SK-N-SH treated with all-trans-retinoic acid at 6 μM for 48 hours (cell line): ENCODE data around the gene DNAH2.

Experiments
- ATAC-seq: fragments of 200-7000 bp; cut with Tn5 transposase; 3 replicates; pipeline ENCODE4 v1.9.1; 2020; ENCODE audit warnings: mild to moderate bottlenecking, moderate library complexity
- ARNTL ChIP-seq: fragments of 450-650 bp; formaldehyde crosslinking; IDR thresholded peaks from 2 replicates; pipeline ENCODE4 v1.5.0; 2020; ENCODE audit warnings: low read depth, mild to moderate bottlenecking, moderate library complexity, borderline replicate concordance
- CSDC2 ChIP-seq: fragments of 250-450 bp; sonication (Bioruptor Pico); IDR thresholded peaks from 2 replicates; pipeline ENCODE4 v1.5.0; 2020; ENCODE audit warnings: mild to moderate bottlenecking, moderate library complexity
- ESRRG ChIP-seq: fragments of 250-450 bp; sonication (Bioruptor Pico); IDR thresholded peaks from 2 replicates; pipeline ENCODE4 v1.6.1; 2021; ENCODE audit warnings: mild to moderate bottlenecking
- GLIS3 ChIP-seq: fragments of 250-450 bp; sonication (Bioruptor Pico); IDR thresholded peaks from 2 replicates; pipeline ENCODE4 v1.5.0; 2020; ENCODE audit warnings: mild to moderate bottlenecking, moderate library complexity
- ISL1 ChIP-seq: fragments of 250-450 bp; sonication (Bioruptor Pico); IDR thresholded peaks from 2 replicates; pipeline ENCODE4 v2.1.2; 2022; ENCODE audit warnings: mild to moderate bottlenecking, moderate library complexity
- OSR1 ChIP-seq: fragments of 250-450 bp; sonication (Bioruptor Pico); IDR thresholded peaks from 2 replicates; pipeline ENCODE4 v1.8.0; 2022; ENCODE audit warnings: moderate library complexity, mild to moderate bottlenecking, inconsistent platforms
- PPARA ChIP-seq: fragments of 250-450 bp; sonication (Bioruptor Pico); IDR thresholded peaks from 2 replicates; pipeline ENCODE4 v1.5.0; 2020; ENCODE audit warnings: mild to moderate bottlenecking, borderline replicate concordance
- RARB ChIP-seq: fragments of 250-450 bp; sonication (Bioruptor Pico); IDR thresholded peaks from 2 replicates; pipeline ENCODE4 v1.8.0; 2021; ENCODE audit warnings: mild to moderate bottlenecking, moderate library complexity
- SNAI2 ChIP-seq: fragments of 250-450 bp; sonication (Bioruptor Pico); IDR thresholded peaks from 2 replicates; pipeline ENCODE4 v1.5.0; 2020; ENCODE audit warnings: mild to moderate bottlenecking, moderate library complexity
- TOX ChIP-seq: fragments of 250-450 bp; sonication (Bioruptor Pico); IDR thresholded peaks from 2 replicates; pipeline ENCODE4 v1.8.0; 2021; ENCODE audit warnings: mild to moderate bottlenecking, moderate library complexity, borderline replicate concordance
- ZFP3 ChIP-seq: fragments of 250-450 bp; sonication (Bioruptor Pico); IDR thresholded peaks from 2 replicates; pipeline ENCODE4 v1.5.0; 2020; ENCODE audit warnings: mild to moderate bottlenecking, moderate library complexity
- ZFP30 ChIP-seq: fragments of 450-650 bp; formaldehyde crosslinking; IDR thresholded peaks from 2 replicates; pipeline ENCODE4 v1.5.0; 2022; ENCODE audit warnings: mild to moderate bottlenecking, moderate library complexity
- ZNF565 ChIP-seq: fragments of 450-650 bp; formaldehyde crosslinking; conservative IDR thresholded peaks from 2 replicates; pipeline ENCODE4 v1.5.0; 2020; ENCODE audit warnings: low read depth, mild to moderate bottlenecking, moderate library complexity
- ZNF70 ChIP-seq: fragments of 450-650 bp; formaldehyde crosslinking; IDR thresholded peaks from 2 replicates; pipeline ENCODE4 v1.5.0; 2020; ENCODE audit warnings: mild to moderate bottlenecking, moderate library complexity
- ZNF8 ChIP-seq: fragments of 450-650 bp; formaldehyde crosslinking; IDR thresholded peaks from 2 replicates; pipeline ENCODE4 v1.5.0; 2020; ENCODE audit warnings: mild to moderate bottlenecking, moderate library complexity
- TF ChIP-seq, protein P1 (sequence below): fragments of 250-450 bp; sonication (Bioruptor Pico); IDR thresholded peaks from 2 replicates; pipeline ENCODE4 v1.5.1; 2021; ENCODE audit warnings: mild to moderate bottlenecking, moderate library complexity
- TF ChIP-seq, protein P2 (sequence below): fragments of 250-450 bp; sonication (Bioruptor Pico); IDR thresholded peaks from 2 replicates; pipeline ENCODE4 v1.5.0; 2020; ENCODE audit warnings: mild to moderate bottlenecking, moderate library complexity
- TF ChIP-seq, protein P3 (sequence below): fragments of 250-450 bp; sonication (Bioruptor Pico); IDR thresholded peaks from 2 replicates; pipeline ENCODE4 v1.5.1; 2020; ENCODE audit warnings: low read depth, mild to moderate bottlenecking, moderate library complexity
- TF ChIP-seq, protein P4 (sequence below): fragments of 250-450 bp; sonication (Bioruptor Pico); IDR thresholded peaks from 2 replicates; pipeline ENCODE4 v1.8.0; 2021; ENCODE audit warnings: low read depth, mild to moderate bottlenecking, moderate library complexity, borderline replicate concordance
- TF ChIP-seq, protein P5 (sequence below): fragments of 250-450 bp; sonication (Bioruptor Pico); IDR thresholded peaks from 2 replicates; pipeline ENCODE4 v1.8.0; 2020; ENCODE audit warnings: mild to moderate bottlenecking, moderate library complexity, borderline replicate concordance

DNAH2 gene

DNA sequence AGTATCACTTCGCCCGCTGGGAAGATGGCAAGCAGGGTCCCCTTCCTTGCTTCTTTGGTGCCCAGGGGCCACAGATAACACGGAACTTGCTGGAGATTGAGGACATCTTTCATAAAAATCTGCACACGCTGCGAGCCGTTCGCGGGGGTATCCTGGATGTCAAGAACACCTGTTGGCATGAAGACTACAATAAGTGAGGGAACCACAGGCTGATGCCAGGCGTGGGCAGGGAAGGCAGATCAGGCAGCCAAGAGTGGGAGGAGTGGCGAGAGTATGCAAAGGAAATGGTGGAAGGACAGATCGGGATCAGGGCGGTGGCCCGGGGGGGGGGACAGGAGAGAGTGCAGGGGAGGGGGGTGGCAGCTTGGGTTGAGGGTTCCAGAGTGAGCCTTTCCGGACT is 22.2 kb downstream of the DNAH2 start:
- ATAC-seq, result no peak
- no peak for TF ChIP-seq ISL1 (CRISPR knock-in tag)
- no peak for TF ChIP-seq OSR1
- TF ChIP-seq ZNF565 (CRISPR knock-in tag), result no peak
- TF ChIP-seq GLIS3 (CRISPR knock-in tag), result no peak
- TF ChIP-seq ZNF70 (CRISPR knock-in tag), result no peak
- TF ChIP-seq CSDC2 (CRISPR knock-in tag), result no peak
- TF ChIP-seq RARB (CRISPR knock-in tag), result no peak
- no peak for TF ChIP-seq TOX (CRISPR knock-in tag)
- no peak for TF ChIP-seq ZFP30
- no peak for TF ChIP-seq SNAI2 (CRISPR knock-in tag)
- TF ChIP-seq ESRRG (CRISPR knock-in tag), result no peak

DNA sequence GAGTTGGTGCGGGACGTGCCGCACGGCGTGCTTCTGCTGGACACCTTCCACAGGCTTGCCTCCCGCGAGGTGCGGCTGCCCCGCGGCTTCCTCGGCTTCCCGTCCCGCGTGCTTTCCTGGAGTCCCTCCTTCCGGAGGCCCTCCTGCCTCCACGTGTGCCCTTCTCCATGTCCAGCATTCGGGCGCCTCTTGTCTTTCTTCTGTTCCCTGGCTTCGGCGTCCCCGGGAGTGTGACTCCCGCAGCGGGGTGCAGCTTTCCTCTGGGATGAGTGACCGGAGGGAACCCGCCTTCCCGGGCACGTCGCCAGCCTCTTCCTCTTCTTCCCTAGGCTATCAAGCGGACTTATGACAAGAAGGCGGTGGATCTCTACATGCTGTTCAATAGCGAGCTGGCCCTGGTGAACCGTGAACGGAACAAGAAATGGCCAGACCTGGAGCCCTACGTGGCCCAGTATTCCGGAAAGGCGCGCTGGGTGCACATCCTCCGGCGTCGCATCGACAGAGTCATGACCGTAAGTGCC is 23.0 kb downstream of the DNAH2 start:
- no peak for TF ChIP-seq CSDC2 (CRISPR knock-in tag)
- TF ChIP-seq, protein P1, sequence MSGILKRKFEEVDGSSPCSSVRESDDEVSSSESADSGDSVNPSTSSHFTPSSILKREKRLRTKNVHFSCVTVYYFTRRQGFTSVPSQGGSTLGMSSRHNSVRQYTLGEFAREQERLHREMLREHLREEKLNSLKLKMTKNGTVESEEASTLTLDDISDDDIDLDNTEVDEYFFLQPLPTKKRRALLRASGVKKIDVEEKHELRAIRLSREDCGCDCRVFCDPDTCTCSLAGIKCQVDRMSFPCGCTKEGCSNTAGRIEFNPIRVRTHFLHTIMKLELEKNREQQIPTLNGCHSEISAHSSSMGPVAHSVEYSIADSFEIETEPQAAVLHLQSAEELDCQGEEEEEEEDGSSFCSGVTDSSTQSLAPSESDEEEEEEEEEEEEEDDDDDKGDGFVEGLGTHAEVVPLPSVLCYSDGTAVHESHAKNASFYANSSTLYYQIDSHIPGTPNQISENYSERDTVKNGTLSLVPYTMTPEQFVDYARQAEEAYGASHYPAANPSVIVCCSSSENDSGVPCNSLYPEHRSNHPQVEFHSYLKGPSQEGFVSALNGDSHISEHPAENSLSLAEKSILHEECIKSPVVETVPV (CRISPR knock-in tag), result no peak
- TF ChIP-seq ISL1 (CRISPR knock-in tag), result no peak
- TF ChIP-seq PPARA (CRISPR knock-in tag), result no peak
- TF ChIP-seq ZNF70 (CRISPR knock-in tag), result no peak
- TF ChIP-seq, protein P2, sequence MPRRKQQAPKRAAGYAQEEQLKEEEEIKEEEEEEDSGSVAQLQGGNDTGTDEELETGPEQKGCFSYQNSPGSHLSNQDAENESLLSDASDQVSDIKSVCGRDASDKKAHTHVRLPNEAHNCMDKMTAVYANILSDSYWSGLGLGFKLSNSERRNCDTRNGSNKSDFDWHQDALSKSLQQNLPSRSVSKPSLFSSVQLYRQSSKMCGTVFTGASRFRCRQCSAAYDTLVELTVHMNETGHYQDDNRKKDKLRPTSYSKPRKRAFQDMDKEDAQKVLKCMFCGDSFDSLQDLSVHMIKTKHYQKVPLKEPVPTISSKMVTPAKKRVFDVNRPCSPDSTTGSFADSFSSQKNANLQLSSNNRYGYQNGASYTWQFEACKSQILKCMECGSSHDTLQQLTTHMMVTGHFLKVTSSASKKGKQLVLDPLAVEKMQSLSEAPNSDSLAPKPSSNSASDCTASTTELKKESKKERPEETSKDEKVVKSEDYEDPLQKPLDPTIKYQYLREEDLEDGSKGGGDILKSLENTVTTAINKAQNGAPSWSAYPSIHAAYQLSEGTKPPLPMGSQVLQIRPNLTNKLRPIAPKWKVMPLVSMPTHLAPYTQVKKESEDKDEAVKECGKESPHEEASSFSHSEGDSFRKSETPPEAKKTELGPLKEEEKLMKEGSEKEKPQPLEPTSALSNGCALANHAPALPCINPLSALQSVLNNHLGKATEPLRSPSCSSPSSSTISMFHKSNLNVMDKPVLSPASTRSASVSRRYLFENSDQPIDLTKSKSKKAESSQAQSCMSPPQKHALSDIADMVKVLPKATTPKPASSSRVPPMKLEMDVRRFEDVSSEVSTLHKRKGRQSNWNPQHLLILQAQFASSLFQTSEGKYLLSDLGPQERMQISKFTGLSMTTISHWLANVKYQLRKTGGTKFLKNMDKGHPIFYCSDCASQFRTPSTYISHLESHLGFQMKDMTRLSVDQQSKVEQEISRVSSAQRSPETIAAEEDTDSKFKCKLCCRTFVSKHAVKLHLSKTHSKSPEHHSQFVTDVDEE, result no peak
- no peak for TF ChIP-seq RARB (CRISPR knock-in tag)
- TF ChIP-seq ZFP3 (CRISPR knock-in tag), result no peak
- TF ChIP-seq ESRRG (CRISPR knock-in tag), result no peak
- no peak for TF ChIP-seq ZNF565 (CRISPR knock-in tag)
- TF ChIP-seq TOX (CRISPR knock-in tag), result no peak
- TF ChIP-seq, protein P3, sequence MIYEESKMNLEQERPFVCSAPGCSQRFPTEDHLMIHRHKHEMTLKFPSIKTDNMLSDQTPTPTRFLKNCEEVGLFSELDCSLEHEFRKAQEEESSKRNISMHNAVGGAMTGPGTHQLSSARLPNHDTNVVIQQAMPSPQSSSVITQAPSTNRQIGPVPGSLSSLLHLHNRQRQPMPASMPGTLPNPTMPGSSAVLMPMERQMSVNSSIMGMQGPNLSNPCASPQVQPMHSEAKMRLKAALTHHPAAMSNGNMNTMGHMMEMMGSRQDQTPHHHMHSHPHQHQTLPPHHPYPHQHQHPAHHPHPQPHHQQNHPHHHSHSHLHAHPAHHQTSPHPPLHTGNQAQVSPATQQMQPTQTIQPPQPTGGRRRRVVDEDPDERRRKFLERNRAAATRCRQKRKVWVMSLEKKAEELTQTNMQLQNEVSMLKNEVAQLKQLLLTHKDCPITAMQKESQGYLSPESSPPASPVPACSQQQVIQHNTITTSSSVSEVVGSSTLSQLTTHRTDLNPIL, result no peak
- TF ChIP-seq, protein P4, sequence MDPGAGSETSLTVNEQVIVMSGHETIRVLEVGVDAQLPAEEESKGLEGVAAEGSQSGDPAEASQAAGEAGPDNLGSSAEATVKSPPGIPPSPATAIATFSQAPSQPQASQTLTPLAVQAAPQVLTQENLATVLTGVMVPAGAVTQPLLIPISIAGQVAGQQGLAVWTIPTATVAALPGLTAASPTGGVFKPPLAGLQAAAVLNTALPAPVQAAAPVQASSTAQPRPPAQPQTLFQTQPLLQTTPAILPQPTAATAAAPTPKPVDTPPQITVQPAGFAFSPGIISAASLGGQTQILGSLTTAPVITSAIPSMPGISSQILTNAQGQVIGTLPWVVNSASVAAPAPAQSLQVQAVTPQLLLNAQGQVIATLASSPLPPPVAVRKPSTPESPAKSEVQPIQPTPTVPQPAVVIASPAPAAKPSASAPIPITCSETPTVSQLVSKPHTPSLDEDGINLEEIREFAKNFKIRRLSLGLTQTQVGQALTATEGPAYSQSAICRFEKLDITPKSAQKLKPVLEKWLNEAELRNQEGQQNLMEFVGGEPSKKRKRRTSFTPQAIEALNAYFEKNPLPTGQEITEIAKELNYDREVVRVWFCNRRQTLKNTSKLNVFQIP (CRISPR knock-in tag), result no peak
- no peak for TF ChIP-seq ZNF8 (CRISPR knock-in tag)
- TF ChIP-seq ZFP30, result no peak
- ATAC-seq, result no peak

DNA sequence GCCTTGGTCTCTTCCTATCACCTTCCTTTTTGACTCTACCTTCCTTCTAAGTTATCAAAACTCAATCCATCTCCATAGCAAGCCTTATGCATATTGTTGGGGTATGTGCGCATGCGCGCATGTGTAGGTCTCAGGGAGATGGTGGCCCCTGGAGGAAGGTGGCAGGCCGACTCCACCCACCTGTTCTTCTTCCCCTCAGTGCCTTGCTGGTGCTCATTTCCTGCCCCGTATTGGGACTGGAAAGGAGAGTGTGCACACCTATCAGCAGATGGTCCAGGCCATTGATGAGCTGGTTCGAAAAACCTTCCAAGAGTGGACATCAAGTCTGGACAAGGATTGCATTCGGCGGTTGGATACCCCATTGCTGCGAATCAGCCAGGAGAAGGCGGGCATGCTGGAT is 25.2 kb downstream of the DNAH2 start:
- no peak for TF ChIP-seq ZNF565 (CRISPR knock-in tag)
- TF ChIP-seq RARB (CRISPR knock-in tag), result no peak
- no peak for ATAC-seq

DNA sequence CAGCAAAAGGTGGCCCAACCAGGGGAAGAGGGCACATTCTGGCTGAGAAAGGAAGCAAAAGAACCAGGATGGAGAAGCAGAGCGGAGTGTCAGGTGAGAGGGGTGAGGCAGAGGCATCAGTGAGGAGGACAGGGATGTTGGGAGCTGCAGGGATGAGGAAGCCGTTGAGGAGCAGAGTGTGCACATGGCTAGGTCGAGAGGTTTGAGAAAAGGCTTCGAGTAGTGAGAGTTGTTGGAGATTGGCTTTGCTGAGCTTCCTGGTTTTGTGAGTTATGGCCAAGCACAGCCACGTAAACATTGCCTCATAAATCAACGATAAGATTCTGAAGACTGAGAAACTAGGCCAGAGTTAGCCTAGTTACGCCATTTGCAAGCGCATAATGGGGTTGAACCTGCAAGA is 26.9 kb downstream of the DNAH2 start:
- TF ChIP-seq, protein P5, sequence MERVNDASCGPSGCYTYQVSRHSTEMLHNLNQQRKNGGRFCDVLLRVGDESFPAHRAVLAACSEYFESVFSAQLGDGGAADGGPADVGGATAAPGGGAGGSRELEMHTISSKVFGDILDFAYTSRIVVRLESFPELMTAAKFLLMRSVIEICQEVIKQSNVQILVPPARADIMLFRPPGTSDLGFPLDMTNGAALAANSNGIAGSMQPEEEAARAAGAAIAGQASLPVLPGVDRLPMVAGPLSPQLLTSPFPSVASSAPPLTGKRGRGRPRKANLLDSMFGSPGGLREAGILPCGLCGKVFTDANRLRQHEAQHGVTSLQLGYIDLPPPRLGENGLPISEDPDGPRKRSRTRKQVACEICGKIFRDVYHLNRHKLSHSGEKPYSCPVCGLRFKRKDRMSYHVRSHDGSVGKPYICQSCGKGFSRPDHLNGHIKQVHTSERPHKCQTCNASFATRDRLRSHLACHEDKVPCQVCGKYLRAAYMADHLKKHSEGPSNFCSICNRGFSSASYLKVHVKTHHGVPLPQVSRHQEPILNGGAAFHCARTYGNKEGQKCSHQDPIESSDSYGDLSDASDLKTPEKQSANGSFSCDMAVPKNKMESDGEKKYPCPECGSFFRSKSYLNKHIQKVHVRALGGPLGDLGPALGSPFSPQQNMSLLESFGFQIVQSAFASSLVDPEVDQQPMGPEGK, result no peak
- TF ChIP-seq, protein P2, result no peak
- no peak for TF ChIP-seq ESRRG (CRISPR knock-in tag)
- TF ChIP-seq ARNTL (CRISPR knock-in tag), result no peak
- no peak for TF ChIP-seq ZNF70 (CRISPR knock-in tag)
- TF ChIP-seq, protein P3, result no peak
- ATAC-seq, result no peak
